Central memory CD8-positive, alpha-beta T cell (primary cell): ENCODE results near the gene PDE4D.
A peak's percentile ranks its signal among the peaks of the same experiment; 100 is the strongest.

ENCODE experiments used
- ATAC-seq: fragments of 150-1000 bp; cut with Tn5 transposase; replicated peaks from 2 replicates; pipeline ENCODE4 v1.10.0; 2022; ENCODE audit warnings: mild to moderate bottlenecking, moderate FRiP score, moderate number of reproducible peaks; ENCODE audit not compliant: poor library complexity, severe bottlenecking; ENCODE audit errors: extremely low read depth
- DNase-seq, 2 donors: peaks; one replicate each; pipeline ENCODE4 v3.0.0; 2021; ENCODE audit warnings: low spot score in 2 of 2
- H3K27ac Mint-ChIP-seq: one replicate; pipeline ENCODE4 v1.8.0; 2022; ENCODE audit warnings: low read depth, mild to moderate bottlenecking, moderate library complexity, mixed read lengths
- H3K27me3 Mint-ChIP-seq: one replicate; pipeline ENCODE4 v1.8.0; 2022; ENCODE audit warnings: mixed read lengths
- H3K36me3 Mint-ChIP-seq: one replicate; pipeline ENCODE4 v1.8.0; 2022; ENCODE audit warnings: mild to moderate bottlenecking, moderate library complexity, mixed read lengths; ENCODE audit not compliant: insufficient read depth
- H3K4me1 Mint-ChIP-seq: one replicate; pipeline ENCODE4 v1.8.0; 2022; ENCODE audit warnings: mixed read lengths
- H3K4me3 Mint-ChIP-seq: one replicate; pipeline ENCODE4 v1.8.0; 2022; ENCODE audit warnings: mild to moderate bottlenecking, moderate library complexity, mixed read lengths
- H3K9me3 Mint-ChIP-seq: one replicate; pipeline ENCODE4 v1.8.0; 2022; ENCODE audit warnings: mixed read lengths

Gene PDE4D

GRCh38 chr5:59279979-59280378, 613.5 kb downstream of the PDE4D start:
- Mint-ChIP-seq H3K4me3 (no peak overlapping the region), H3K36me3 (no peaks in the 10 kb centered on the region), H3K27me3 (peaks cover 38% of the 10 kb centered on the region), H3K9me3 (no peaks in the 10 kb centered on the region), H3K27ac (no peak overlapping the region), H3K4me1 (peaks cover 9% of the 10 kb centered on the region)
- no peak for ATAC-seq
- DNase-seq = no peak

DNA sequence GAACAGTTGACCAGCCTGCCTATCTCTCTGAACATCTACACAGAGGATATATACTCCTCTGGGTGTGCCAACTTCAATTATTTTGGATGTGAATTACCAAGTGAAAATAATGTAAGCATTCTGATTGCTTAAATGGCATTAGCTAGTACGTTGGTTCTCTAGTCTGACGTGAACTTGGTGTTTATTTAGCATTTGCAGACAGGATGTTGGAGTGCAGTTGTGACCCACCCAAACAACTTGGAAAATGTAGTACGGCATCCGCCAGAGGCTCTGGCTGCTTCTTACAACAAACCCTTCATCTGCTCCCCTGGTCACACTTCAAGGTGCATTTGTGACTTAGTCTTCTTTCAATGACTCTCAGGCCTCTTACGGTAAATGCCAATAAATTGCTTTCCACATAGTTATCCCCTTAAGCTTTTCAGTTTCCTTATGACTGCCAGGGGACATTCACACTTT, 616.6 kb downstream of the PDE4D start:
- Mint-ChIP-seq H3K9me3 (no peaks in the 10 kb centered on the region), H3K36me3 (no peaks in the 10 kb centered on the region), H3K27ac (no peak overlapping the region), H3K4me3 (no peak overlapping the region), H3K27me3 (peaks cover 45% of the 10 kb centered on the region), H3K4me1 (peaks cover 10% of the 10 kb centered on the region)
- ATAC-seq = no peak
- no peak for DNase-seq

DNA sequence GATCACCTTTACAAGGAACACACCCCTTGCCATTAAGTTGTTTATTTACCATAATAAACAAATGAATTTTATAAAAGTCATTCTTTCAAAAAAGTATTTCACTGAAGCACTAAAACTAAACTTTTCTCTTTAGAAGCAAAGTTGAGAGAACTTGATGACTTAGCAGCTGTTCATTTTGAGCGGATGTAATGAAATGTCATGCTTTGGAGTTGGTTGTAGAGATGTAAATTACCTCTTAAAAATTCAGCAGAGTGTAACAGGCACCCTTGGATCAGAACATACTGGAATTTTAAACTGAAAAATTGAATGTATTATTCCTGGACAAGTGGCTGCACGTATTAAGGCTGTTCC, 617.2 kb downstream of the PDE4D start:
- Mint-ChIP-seq H3K36me3 (no peaks in the 10 kb centered on the region), H3K27ac (no peak overlapping the region), H3K27me3 (peaks cover 39% of the 10 kb centered on the region), H3K9me3 (no peaks in the 10 kb centered on the region), H3K4me1 (peaks cover 10% of the 10 kb centered on the region), H3K4me3 (no peak overlapping the region)
- ATAC-seq (no peak), DNase-seq (no peak)

- peaks cover 10% of the 10 kb centered on the region for H3K4me1 Mint-ChIP-seq
- peak; percentile 14 for ATAC-seq
- H3K4me3 Mint-ChIP-seq = peak overlapping the region; percentile 14
- peaks cover 33% of the 10 kb centered on the region for H3K27me3 Mint-ChIP-seq
- H3K36me3 Mint-ChIP-seq = no peaks in the 10 kb centered on the region
- H3K27ac Mint-ChIP-seq = no peak overlapping the region
- H3K9me3 Mint-ChIP-seq = no peaks in the 10 kb centered on the region
- DNase-seq = no peak
Measured at GRCh38 chr5:59275510-59276324, 617.8 kb downstream of the PDE4D start.

DNA sequence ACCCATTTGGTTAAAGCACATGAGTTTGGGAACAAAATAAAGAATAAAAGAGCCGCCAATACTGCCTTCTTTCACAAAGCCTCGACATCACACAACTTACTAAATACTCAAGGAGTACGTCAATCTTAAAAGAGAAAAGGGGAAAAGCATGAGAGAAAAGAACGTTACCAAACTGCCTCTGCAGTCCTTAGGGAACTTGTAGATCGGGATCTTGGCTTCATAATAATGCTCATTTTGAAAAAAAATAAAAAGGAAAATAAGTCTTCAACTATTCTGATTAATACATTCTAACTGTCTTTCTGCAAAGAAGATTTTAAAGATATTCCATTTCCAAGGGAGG, 618.4 kb downstream of the PDE4D start:
- no peaks in the 10 kb centered on the region for H3K36me3 Mint-ChIP-seq
- H3K4me1 Mint-ChIP-seq = peaks cover 10% of the 10 kb centered on the region
- peaks cover 33% of the 10 kb centered on the region for H3K27me3 Mint-ChIP-seq
- no peak overlapping the region for H3K4me3 Mint-ChIP-seq
- ATAC-seq = no peak
- H3K27ac Mint-ChIP-seq = no peak overlapping the region
- H3K9me3 Mint-ChIP-seq = no peaks in the 10 kb centered on the region
- no peak for DNase-seq

- Mint-ChIP-seq H3K27ac (no peak overlapping the region), H3K9me3 (no peaks in the 10 kb centered on the region), H3K4me1 (peaks cover 10% of the 10 kb centered on the region), H3K27me3 (peaks cover 32% of the 10 kb centered on the region), H3K4me3 (no peak overlapping the region), H3K36me3 (no peaks in the 10 kb centered on the region)
- DNase-seq (no peak), ATAC-seq (no peak)
Measured at GRCh38 chr5:59274106-59274636, 619.4 kb downstream of the PDE4D start.

DNA sequence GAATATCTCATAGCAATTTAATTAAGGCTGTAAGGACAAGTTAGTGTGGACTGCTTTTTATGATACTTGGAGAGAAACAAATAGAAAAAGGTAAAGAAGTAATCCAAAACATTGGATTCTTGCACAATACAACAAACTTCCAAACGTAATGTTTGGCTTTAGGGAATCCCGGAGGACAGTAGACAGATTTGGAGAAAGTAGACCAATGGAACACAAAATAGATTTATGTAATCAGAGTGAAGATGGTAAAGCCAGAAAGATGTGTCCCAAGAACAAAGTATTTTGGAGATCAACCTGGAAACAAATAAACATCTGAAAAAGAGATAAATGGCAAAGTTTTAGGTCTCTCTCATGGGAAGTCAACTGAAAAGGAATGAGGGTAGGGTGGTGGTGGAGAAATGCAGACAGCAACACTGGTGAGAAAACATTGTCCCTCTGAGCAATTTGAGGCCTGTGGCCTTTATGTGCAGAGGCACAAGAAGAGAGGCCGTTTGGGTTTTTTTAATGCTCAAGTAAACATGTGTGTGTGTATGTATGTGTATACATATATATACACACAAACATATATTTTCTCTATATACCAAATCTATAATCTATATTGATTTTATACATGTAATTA, 620.6 kb downstream of the PDE4D start:
- Mint-ChIP-seq H3K27me3 (peaks cover 19% of the 10 kb centered on the region), H3K4me1 (peaks cover 10% of the 10 kb centered on the region), H3K9me3 (no peaks in the 10 kb centered on the region), H3K27ac (no peak overlapping the region), H3K36me3 (no peaks in the 10 kb centered on the region), H3K4me3 (no peak overlapping the region)
- DNase-seq (no peak), ATAC-seq (no peak)

DNA sequence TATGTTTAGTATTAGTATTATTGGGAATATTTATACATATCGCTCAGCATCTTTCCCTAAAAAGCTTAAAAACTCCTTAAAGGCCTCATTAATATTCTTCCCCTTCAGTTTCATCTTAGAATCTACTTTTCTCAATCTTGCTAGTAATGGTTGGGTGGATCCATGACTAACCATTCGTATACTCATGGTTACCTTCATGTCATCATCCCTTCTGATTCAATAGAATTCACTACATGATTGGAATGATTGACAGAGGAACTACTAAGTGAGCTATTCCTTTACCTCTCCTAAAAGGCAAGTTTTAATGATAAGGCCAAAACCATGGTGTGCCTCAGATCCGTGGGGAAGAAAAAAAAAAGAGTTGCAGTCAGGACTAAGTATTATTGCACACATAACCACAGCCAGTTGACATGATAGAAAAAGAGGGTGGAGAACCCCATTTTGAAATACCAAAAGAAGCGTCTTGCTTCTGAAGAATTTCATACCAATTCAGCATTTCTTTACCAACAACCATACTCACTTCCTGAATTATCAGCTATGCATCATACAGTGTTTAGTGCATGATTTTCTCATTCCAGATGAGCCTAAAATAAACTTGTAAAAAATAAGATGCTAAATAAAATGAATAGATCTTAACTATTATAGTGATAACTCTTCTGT, 624.6 kb downstream of the PDE4D start:
- H3K36me3 Mint-ChIP-seq = no peaks in the 10 kb centered on the region
- no peaks in the 10 kb centered on the region for H3K27me3 Mint-ChIP-seq
- no peak overlapping the region for H3K4me3 Mint-ChIP-seq
- ATAC-seq (no peak), DNase-seq (no peak)
- no peaks in the 10 kb centered on the region for H3K9me3 Mint-ChIP-seq
- H3K27ac Mint-ChIP-seq = no peak overlapping the region
- no peaks in the 10 kb centered on the region for H3K4me1 Mint-ChIP-seq

GRCh38 chr5:59267033-59267432, 626.5 kb downstream of the PDE4D start:
- Mint-ChIP-seq H3K27ac (no peak overlapping the region), H3K4me1 (no peaks in the 10 kb centered on the region), H3K9me3 (no peaks in the 10 kb centered on the region), H3K4me3 (no peak overlapping the region), H3K36me3 (no peaks in the 10 kb centered on the region), H3K27me3 (peaks cover 7% of the 10 kb centered on the region)
- ATAC-seq (no peak), DNase-seq (no peak)

GRCh38 chr5:59266410-59266809, 627.1 kb downstream of the PDE4D start:
- Mint-ChIP-seq H3K4me1 (no peaks in the 10 kb centered on the region), H3K4me3 (no peak overlapping the region), H3K36me3 (no peaks in the 10 kb centered on the region), H3K9me3 (no peaks in the 10 kb centered on the region), H3K27me3 (peaks cover 7% of the 10 kb centered on the region), H3K27ac (no peak overlapping the region)
- DNase-seq (no peak), ATAC-seq (no peak)

DNA sequence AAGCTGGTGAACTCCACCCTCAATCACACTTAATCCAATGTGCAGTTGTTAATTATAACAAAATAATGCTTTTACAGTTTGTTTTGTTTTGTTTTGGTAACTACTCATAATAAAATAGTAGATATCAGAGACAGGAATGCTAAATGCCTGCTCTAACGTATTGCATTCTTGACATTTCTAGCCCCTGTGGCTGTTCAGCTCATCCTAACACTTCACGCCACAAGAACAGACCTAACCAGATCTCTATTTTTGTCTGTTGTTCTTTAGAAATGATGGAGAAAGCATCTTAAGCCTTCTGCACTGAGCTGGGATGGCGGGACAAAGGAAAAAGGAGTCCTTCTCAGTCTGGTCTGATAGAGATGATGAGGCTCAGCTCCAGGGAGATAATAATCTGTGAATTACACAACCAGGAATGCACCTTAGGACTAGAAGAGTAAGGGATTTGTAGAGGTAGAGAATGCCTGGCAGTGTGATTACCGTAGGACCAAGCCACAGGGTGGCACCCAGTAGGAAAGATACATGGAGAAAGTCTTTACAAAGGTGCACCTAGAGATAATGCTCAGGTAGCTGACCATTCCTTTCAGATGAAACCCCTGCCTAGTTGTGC, 628.8 kb downstream of the PDE4D start:
- no peaks in the 10 kb centered on the region for H3K9me3 Mint-ChIP-seq

DNA sequence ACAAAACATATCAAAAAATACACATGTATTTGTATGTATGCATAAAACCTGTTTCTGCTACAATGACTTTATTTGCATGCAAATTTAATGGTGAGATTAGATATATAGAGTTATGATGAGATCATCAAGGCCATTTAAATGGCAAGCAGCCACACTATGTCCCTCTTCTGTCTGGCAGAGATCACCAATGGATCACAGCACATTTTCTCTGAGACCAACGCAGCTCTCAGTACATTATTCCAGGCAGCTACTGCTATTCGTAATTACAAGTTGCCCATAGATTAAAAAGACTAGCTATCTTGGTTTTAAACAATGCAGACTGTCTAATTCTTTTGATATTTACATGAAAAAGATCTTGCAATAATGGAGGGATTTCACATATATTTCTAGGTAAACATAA, 629.5 kb downstream of the PDE4D start:
- no peak overlapping the region for H3K27ac Mint-ChIP-seq
- H3K4me1 Mint-ChIP-seq = no peaks in the 10 kb centered on the region
- peaks cover 22% of the 10 kb centered on the region for H3K27me3 Mint-ChIP-seq
- DNase-seq (no peak), ATAC-seq (no peak)
- no peak overlapping the region for H3K4me3 Mint-ChIP-seq
- no peaks in the 10 kb centered on the region for H3K9me3 Mint-ChIP-seq
- no peaks in the 10 kb centered on the region for H3K36me3 Mint-ChIP-seq

More for the DNA sequence above, 628.8 kb downstream of the PDE4D start:
- Mint-ChIP-seq H3K4me3 (no peak overlapping the region), H3K27me3 (peaks cover 20% of the 10 kb centered on the region), H3K4me1 (no peaks in the 10 kb centered on the region), H3K27ac (no peak overlapping the region), H3K36me3 (no peaks in the 10 kb centered on the region)
- ATAC-seq = no peak
- DNase-seq = no peak
